ENCODE data around the gene F12.
"Not testable (repeated sequence)": the region's sequence is repeated elsewhere in the genome, so short reads cannot be mapped to it uniquely, and the experiment has no call there.

F12 gene

GRCh38 chr5:177420472-177420871, 11.1 kb upstream of the F12 start:
- not testable (repeated sequence) for DNase-seq (ENCODE audit: low read depth, low spot score)

GRCh38 chr5:177419046-177419445, 9.7 kb upstream of the F12 start:
- DNase-seq (ENCODE audit: low read depth, low spot score), result no peak
- H3K27ac ChIP-seq, result no peak overlapping the region

More at GRCh38 chr5:177420472-177420871, 11.1 kb upstream of the F12 start:
- not testable (repeated sequence) for H3K27ac ChIP-seq

GRCh38 chr5:177417081-177417480, 7.7 kb upstream of the F12 start:
- H3K27ac ChIP-seq, result not testable (repeated sequence)

GRCh38 chr5:177414481-177414880, 5.1 kb upstream of the F12 start:
- no peak for DNase-seq (ENCODE audit: low read depth, low spot score)
- H3K27ac ChIP-seq, result no peak overlapping the region

More at GRCh38 chr5:177417081-177417480, 7.7 kb upstream of the F12 start:
- DNase-seq (ENCODE audit: low read depth, low spot score), result not testable (repeated sequence)

GRCh38 chr5:177412603-177413233, 3.4 kb upstream of the F12 start:
- no peak overlapping the region for H3K27ac ChIP-seq
- no peak for DNase-seq (ENCODE audit: low read depth, low spot score)

GRCh38 chr5:177410575-177410974, 1.2 kb upstream of the F12 start:
- no peak overlapping the region for H3K27ac ChIP-seq
- DNase-seq (ENCODE audit: low read depth, low spot score), result no peak

- H3K27ac ChIP-seq, result no peak overlapping the region
- no peak for DNase-seq (ENCODE audit: low read depth, low spot score)
These were observed 3.6 kb downstream of the F12 start for GRCh38 chr5:177405805-177406204.

GRCh38 chr5:177405312-177405711, 4.1 kb downstream of the F12 start:
- H3K27ac ChIP-seq, result no peak overlapping the region
- DNase-seq (ENCODE audit: low read depth, low spot score), result no peak

GRCh38 chr5:177404641-177405179, 4.7 kb downstream of the F12 start:
- no peak overlapping the region for H3K27ac ChIP-seq
- DNase-seq (ENCODE audit: low read depth, low spot score), result no peak

- H3K27ac ChIP-seq, result peak overlapping the region; percentile 23
- DNase-seq (ENCODE audit: low read depth, low spot score), result no peak
These were observed 5.3 kb downstream of the F12 start for GRCh38 chr5:177403792-177404640.

- peak overlapping the region; percentile 23 for H3K27ac ChIP-seq
- DNase-seq (ENCODE audit: low read depth, low spot score), result no peak
These were observed 6.1 kb downstream of the F12 start for GRCh38 chr5:177403102-177403791.

GRCh38 chr5:177402271-177403043, 6.9 kb downstream of the F12 start:
- peak; percentile 60 for DNase-seq (ENCODE audit: low read depth, low spot score)
- H3K27ac ChIP-seq, result peak overlapping the region; percentile 23

- no peak for DNase-seq (ENCODE audit: low read depth, low spot score)
- H3K27ac ChIP-seq, result no peak within 1 kb of the TSS
These were observed 9.1 kb downstream of the F12 start, which contains the start of gene PFN3 for GRCh38 chr5:177399997-177400868. PFN3 (minus strand) TSS chr5:177400661; CDS start chr5:177400576, 85 bp downstream.

GRCh38 chr5:177397875-177398390, 11.4 kb downstream of the F12 start:
- DNase-seq (ENCODE audit: low read depth, low spot score), result no peak
- H3K27ac ChIP-seq, result no peak overlapping the region

- H3K27ac ChIP-seq, result no peak overlapping the region
- DNase-seq (ENCODE audit: low read depth, low spot score), result no peak
These were observed 12.6 kb downstream of the F12 start for GRCh38 chr5:177396807-177397206.

- DNase-seq (ENCODE audit: low read depth, low spot score), result no peak
These were observed 13.3 kb downstream of the F12 start for GRCh38 chr5:177396078-177396477.

GRCh38 chr5:177393990-177394389, 15.4 kb downstream of the F12 start:
- H3K27ac ChIP-seq, result no peak overlapping the region
- DNase-seq (ENCODE audit: low read depth, low spot score), result no peak

More at GRCh38 chr5:177396078-177396477, 13.3 kb downstream of the F12 start:
- no peak overlapping the region for H3K27ac ChIP-seq

- H3K27ac ChIP-seq, result no peak overlapping the region
- DNase-seq (ENCODE audit: low read depth, low spot score), result no peak
These were observed 16.1 kb downstream of the F12 start for GRCh38 chr5:177393206-177393765.

Measured in epithelial cell of prostate (primary cell).